ENCODE results near the gene C1orf105. TPM values are rescaled to one million over a fixed set of nuclear protein-coding genes. Genes with fewer than 3 reads are reported as not detected.
A peak's percentile ranks its signal among the peaks of the same experiment; 100 is the strongest.

Gene C1orf105
- total RNA-seq, 6 donors from 2014 or later = not detected

- Histone ChIP-seq H3K9me3 (no peaks in the 10 kb centered on the region), H3K27me3 (no peaks in the 10 kb centered on the region), H3K4me1 (peaks cover 15 to 40% (median 27%) of the 10 kb centered on the region in 4 donors), H3K4me3 (no peak overlapping the region), H3K36me3 (no peaks in the 10 kb centered on the region), H3K27ac (peak overlapping the region in 1 of 4 donors; percentile 11)
- WGBS, 2 donors = 40 to 46% methylated on average over 2 of the region's 2 CpGs
- no peak for ATAC-seq (ENCODE audit: low FRiP score in 2 of 2)
- DNase-seq = peak in 1 of 2 donors; percentile 30
- TF ChIP-seq EP300 (IDR thresholded peaks at IDR 0.05) (no peak), POLR2AphosphoS5 (IDR thresholded peaks at IDR 0.05) (no peak), POLR2A (IDR thresholded peaks at IDR 0.05) (no peak), CTCF (IDR thresholded peaks at IDR 0.05) (no peak)
Observed at GRCh38 chr1:172447641-172448040, 27.2 kb downstream of the C1orf105 start.

- WGBS, 2 donors = 58 to 60% methylated on average over 6 of the region's 6 CpGs
Observed at GRCh38 chr1:172448995-172449584, 28.6 kb downstream of the C1orf105 start.

GRCh38 chr1:172449585-172450523 is 29.4 kb downstream of the C1orf105 start:
- DNase-seq (peak in 1 of 2 donors; percentile 75), ATAC-seq (ENCODE audit: low FRiP score in 2 of 2) (peak; percentile 90 to 95)
- H3K27me3 ChIP-seq = no peaks in the 10 kb centered on the region
- TF ChIP-seq CTCF (IDR thresholded peaks at IDR 0.05) (peak; percentile 77 to 89 (median 86)), EP300 (IDR thresholded peaks at IDR 0.05) (no peak)
- H3K9me3 ChIP-seq = no peaks in the 10 kb centered on the region
- H3K36me3 ChIP-seq = no peaks in the 10 kb centered on the region
- peaks cover 9 to 28% (median 21%) of the 10 kb centered on the region in 4 donors for H3K4me1 ChIP-seq
- no peak overlapping the region for H3K4me3 ChIP-seq
- 41 to 47% methylated on average over 11 to 18 of the region's 18 CpGs for WGBS, 2 donors
- peak overlapping the region in 1 of 4 donors; percentile 52 for H3K27ac ChIP-seq

More at GRCh38 chr1:172448995-172449584, 28.6 kb downstream of the C1orf105 start:
- H3K27ac ChIP-seq = no peak overlapping the region
- peaks cover 13 to 32% (median 23%) of the 10 kb centered on the region in 4 donors for H3K4me1 ChIP-seq
- H3K9me3 ChIP-seq = no peaks in the 10 kb centered on the region
- H3K36me3 ChIP-seq = no peaks in the 10 kb centered on the region
- no peak overlapping the region for H3K4me3 ChIP-seq
- DNase-seq = no peak
- TF ChIP-seq CTCF (IDR thresholded peaks at IDR 0.05) (no peak), EP300 (IDR thresholded peaks at IDR 0.05) (no peak), POLR2A (IDR thresholded peaks at IDR 0.05) (no peak), POLR2AphosphoS5 (IDR thresholded peaks at IDR 0.05) (no peak)
- no peaks in the 10 kb centered on the region for H3K27me3 ChIP-seq
- ATAC-seq (ENCODE audit: low FRiP score in 2 of 2) = no peak

- TF ChIP-seq EP300 (IDR thresholded peaks at IDR 0.05) = no peak
- no peak for TF ChIP-seq POLR2A (IDR thresholded peaks at IDR 0.05)
- DNase-seq = peak in 1 of 2 donors; percentile 34
- Histone ChIP-seq H3K4me3 (no peak overlapping the region), H3K27me3 (no peaks in the 10 kb centered on the region), H3K4me1 (peaks cover 9 to 28% (median 21%) of the 10 kb centered on the region in 4 donors), H3K36me3 (no peaks in the 10 kb centered on the region), H3K9me3 (no peaks in the 10 kb centered on the region), H3K27ac (peak overlapping the region in 1 of 4 donors; percentile 52)
- WGBS, 2 donors = 51 to 52% methylated on average over 7 of the region's 7 CpGs
- ATAC-seq (ENCODE audit: low FRiP score in 2 of 2) = no peak
Observed at GRCh38 chr1:172450524-172450885, 30.0 kb downstream of the C1orf105 start.

GRCh38 chr1:172451002-172451443 is 30.5 kb downstream of the C1orf105 start:
- ATAC-seq (ENCODE audit: low FRiP score in 2 of 2) = no peak
- Histone ChIP-seq H3K4me3 (no peak overlapping the region), H3K9me3 (no peaks in the 10 kb centered on the region), H3K36me3 (no peaks in the 10 kb centered on the region), H3K27me3 (no peaks in the 10 kb centered on the region), H3K27ac (peak overlapping the region in 1 of 4 donors; percentile 1), H3K4me1 (peaks cover 9 to 28% (median 21%) of the 10 kb centered on the region in 4 donors)
- DNase-seq = no peak
- no peak for TF ChIP-seq POLR2A (IDR thresholded peaks at IDR 0.05)
- TF ChIP-seq POLR2AphosphoS5 (IDR thresholded peaks at IDR 0.05) = no peak
- no peak for TF ChIP-seq CTCF (IDR thresholded peaks at IDR 0.05)
- TF ChIP-seq EP300 (IDR thresholded peaks at IDR 0.05) = no peak
- 44 to 61% methylated on average over 2 of the region's 2 CpGs for WGBS, 2 donors

All from upper lobe of left lung (tissue), 6 donors.